Measurements from ENCODE around the gene SLC8A3.

The SLC8A3 gene

DNA sequence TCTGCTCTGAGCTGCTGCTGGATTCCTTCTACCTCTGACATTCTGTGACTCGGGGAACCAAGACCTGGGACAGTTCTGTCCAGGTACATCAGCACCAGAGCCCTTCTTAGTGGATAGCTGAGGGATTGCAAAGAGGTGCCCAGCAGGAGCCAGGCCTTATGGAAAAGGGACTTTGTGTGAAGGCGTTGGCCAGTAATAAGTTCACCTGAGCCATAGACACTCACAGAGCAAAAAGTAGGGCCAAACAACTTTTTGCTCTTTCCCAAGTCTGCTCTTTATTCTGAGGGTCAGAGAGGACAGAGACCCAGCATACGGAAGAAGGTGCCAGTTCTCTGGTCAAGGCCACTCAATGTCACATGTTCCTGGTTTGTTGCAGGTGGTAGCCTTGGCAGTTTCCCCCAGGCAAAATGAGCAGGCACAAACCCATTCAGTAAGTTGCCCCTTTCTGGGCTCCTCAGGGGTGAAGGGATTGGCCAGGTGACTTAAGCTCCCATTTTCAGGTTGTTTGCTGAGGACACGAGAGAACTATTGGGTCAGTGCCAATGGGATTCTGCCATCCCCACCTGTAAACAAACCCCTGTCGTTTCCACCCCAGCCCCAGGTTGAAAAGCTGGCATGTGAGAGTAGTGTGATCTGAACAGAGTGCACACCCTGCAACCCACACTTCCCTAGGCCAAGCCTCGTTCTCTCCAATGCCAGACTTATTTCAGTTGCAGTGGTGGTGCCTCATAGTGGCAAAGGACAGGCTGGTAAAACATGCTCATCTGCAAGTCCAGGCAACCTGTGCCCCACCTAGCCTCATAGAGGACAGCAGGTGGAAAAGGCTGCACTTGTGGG lies 159.2 kb downstream of the SLC8A3 start:
- TF ChIP-seq, protein P1, sequence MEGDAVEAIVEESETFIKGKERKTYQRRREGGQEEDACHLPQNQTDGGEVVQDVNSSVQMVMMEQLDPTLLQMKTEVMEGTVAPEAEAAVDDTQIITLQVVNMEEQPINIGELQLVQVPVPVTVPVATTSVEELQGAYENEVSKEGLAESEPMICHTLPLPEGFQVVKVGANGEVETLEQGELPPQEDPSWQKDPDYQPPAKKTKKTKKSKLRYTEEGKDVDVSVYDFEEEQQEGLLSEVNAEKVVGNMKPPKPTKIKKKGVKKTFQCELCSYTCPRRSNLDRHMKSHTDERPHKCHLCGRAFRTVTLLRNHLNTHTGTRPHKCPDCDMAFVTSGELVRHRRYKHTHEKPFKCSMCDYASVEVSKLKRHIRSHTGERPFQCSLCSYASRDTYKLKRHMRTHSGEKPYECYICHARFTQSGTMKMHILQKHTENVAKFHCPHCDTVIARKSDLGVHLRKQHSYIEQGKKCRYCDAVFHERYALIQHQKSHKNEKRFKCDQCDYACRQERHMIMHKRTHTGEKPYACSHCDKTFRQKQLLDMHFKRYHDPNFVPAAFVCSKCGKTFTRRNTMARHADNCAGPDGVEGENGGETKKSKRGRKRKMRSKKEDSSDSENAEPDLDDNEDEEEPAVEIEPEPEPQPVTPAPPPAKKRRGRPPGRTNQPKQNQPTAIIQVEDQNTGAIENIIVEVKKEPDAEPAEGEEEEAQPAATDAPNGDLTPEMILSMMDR (IDR thresholded peaks at IDR 0.05): no peak

DNA sequence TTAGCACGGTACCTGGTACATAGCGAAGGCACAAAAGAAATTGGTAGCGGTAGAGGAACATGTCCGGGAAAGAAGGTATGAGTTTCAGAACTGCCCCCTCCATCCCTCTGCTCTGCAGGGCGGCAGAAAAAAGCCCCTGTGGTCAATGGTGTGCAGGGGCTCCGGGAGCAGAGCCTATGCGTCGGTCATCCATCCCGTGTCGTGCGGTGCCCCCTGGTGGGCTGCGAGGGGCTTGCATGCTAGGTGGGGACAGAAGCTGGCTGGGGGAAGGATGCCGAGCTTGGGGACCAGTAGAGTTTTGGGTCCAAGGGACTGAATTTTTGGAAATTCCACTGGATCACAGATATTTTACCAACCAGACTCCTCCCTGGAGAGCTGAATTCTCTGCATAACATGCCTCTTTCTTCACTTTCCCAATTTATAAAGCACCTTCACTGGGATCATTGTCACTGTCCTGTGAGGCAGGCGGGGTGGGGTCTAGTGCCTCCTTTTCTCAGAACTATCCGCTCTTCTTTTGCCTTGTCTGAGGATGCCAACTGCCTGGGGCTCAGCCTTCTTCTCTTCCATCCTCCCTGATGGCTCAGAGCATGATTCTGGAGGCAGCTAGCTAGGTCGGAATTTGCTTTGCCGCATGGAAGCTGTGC lies 160.8 kb downstream of the SLC8A3 start:
- TF ChIP-seq, protein P1 (IDR thresholded peaks at IDR 0.05): peak; percentile 87

DNA sequence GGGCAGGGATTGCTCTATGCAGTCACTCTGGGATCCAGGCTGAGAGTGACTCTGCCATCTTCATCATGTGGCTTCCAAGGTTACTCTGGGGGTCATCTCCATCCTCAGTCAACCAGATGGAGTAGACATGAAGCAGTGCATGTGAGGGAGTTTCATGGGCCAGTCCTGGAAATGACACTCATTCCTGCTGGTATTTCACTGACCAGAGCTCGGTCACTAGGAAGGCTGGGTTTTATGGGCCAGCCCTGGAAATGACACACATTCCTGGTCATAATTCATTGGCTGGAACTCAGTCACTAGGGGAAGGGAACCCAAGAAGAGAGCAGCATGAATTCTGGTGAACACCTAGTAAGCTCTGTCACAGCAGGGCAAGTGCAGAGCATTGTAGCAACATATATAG lies 164.9 kb downstream of the SLC8A3 start:
- TF ChIP-seq, protein P1 (IDR thresholded peaks at IDR 0.05): no peak

DNA sequence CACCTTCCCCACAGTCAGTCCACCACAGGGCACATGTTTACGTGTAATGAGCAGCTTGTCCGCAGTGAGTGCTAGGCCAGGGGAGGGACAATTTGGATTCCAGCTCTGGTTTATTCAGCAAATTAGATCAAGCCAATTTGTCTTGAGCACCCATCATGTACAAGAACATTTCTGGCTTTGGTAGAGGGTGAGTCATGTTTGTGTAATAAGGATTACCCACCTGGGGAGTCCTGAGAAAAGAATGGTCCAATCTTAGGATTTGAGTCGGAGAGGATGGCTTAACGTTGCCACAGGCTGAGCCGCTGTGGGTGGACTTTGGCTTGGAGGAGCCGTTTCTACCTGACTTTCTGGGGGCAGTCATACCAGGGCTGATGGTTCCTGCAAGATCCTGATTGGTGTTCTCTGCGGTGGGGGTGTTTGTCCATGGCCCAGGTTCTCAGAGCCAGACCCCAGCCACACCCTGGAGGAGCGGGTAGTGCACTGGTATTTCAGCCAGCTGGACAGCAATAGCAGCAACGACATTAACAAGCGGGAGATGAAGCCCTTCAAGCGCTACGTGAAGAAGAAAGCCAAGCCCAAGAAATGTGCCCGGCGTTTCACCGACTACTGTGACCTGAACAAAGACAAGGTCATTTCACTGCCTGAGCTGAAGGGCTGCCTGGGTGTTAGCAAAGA lies 165.8 kb downstream of the SLC8A3 start:
- TF ChIP-seq, protein P1 (IDR thresholded peaks at IDR 0.05): no peak

DNA sequence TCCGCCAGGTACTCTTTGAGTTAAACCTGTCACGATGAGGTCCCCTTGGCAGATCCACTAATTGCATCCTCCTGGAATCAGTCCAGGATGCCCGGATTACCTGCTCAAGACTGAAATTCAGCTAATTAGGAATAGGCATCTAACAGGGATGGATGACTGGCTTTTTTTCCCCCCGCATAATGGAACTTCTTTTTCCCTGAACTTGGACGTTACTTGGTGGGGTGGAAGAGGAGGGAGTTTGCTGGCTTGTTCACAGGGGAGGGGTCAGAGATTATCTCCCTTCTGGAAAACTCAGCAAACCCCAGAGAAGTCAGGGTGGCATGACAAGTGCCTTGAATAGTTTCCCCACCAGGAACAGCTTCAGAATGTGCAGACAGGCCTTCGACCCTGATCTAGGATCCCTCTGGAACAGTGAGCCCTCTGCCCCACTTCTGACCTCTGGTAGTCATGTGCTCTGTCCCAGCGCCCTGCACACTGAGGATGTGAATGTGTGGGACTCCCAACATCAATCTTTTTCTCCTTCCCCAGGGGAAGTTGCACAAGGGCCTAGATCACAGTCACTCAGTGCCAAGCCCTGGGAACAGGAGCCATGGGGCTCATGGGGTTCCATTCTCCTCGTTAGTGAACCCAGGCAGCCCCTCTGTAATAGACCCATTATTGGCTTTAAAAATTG lies 167.1 kb downstream of the SLC8A3 start:
- TF ChIP-seq, protein P1 (IDR thresholded peaks at IDR 0.05): no peak

DNA sequence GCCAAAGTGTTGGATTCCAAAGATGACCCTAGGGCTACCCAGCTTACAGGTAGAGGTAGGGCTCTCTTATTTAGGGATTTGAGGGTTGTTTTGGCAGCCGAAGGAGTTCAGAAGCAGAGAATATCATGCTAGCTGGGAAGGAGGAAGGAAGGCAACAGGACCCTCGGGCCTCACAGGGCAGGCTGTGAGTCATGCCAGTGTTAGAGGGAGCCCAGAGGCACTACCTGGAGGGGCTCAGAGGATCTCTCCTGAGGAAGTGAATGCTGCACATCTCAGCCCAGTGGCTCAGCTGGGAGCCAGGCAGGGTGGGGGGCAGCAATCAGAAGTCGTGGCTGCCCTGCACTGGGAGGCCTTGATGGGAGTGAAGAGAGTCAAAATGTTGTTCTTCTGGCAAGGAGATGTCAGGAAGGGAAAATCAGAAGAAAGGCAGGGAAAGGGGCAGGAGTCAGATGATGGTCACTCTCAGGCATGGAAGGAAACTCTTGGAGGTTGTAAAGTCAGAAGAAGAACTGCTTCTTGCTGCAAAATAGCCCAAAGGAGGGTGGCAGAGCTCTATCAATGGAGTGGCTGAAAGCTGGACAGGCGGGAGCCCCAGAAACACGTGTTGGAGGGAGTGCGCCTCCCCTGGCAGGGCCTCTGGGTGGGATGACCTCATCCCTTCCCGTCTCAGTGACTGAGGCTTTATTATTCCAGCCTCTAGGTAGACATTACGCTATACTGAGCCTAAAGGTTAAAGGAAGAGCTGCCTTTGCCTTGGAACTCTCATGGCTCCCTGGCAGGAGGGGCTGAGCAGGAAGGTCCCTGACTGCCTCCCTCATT lies 168.2 kb downstream of the SLC8A3 start:
- TF ChIP-seq, protein P1 (IDR thresholded peaks at IDR 0.05): no peak
